Measurements from ENCODE around the gene SNX30. TPM values are rescaled to one million over a fixed set of nuclear protein-coding genes. Genes with fewer than 3 reads are reported as not detected.

The SNX30 gene
- total and polyA plus RNA-seq, 4 donors, result 18.1 to 31.8 (median 22.1) TPM

DNA sequence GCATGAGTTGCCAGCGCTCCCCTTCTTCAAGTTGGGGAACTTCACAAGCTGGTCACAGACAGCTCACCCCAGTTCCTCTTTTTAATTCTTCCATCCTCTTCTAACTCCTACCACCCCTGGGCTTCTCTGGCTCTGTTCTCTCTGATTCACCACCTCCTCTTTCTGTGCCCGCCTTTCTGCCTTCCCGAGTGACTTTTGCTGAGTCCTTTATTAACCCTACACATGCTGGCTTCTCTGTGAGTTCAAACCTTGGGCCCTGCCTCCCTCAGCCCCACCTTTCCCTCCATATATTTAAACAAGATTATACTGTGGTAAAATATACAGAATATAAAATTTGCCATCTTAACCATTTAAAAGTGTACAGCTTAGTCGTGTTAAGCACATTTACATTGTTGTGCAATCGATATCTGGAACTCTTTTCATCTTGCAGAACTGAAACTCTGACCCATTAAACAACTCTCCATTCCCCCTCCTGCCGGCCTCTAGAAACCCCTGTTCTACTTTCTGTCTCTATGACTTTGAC lies 108.1 kb downstream of the SNX30 start:
- Histone ChIP-seq H3K4me3 (ENCODE audit: low read depth, low read length) (no peak overlapping the region), H3K4me1 (ENCODE audit: control insufficient read depth, insufficient read depth, low read length) (peaks cover 5% of the 10 kb centered on the region), H3K27ac (ENCODE audit: low read depth, low read length) (no peak overlapping the region), H3K27me3 (ENCODE audit: control insufficient read depth, insufficient read depth, low read length) (no peaks in the 10 kb centered on the region), H3K9me3 (ENCODE audit: control insufficient read depth, insufficient read depth, low read length) (no peaks in the 10 kb centered on the region), H3K36me3 (ENCODE audit: control insufficient read depth, insufficient read depth, low read length) (peaks cover 13% of the 10 kb centered on the region)
- DNase-seq (ENCODE audit: low read depth in 4 of 6, low spot score in 6 of 6), result no peak
- WGBS (ENCODE audit: insufficient coverage), result 66% methylated on average over 5 of the region's 6 CpGs

- Histone ChIP-seq H3K4me1 (ENCODE audit: control insufficient read depth, insufficient read depth, low read length) (no peaks in the 10 kb centered on the region), H3K27ac (ENCODE audit: low read depth, low read length) (no peak overlapping the region), H3K36me3 (ENCODE audit: control insufficient read depth, insufficient read depth, low read length) (peaks cover 16% of the 10 kb centered on the region), H3K4me3 (ENCODE audit: low read depth, low read length) (no peak overlapping the region), H3K27me3 (ENCODE audit: control insufficient read depth, insufficient read depth, low read length) (no peaks in the 10 kb centered on the region), H3K9me3 (ENCODE audit: control insufficient read depth, insufficient read depth, low read length) (no peaks in the 10 kb centered on the region)
- WGBS (ENCODE audit: insufficient coverage), result 100% methylated on average over 1 of the region's 1 CpG
- no peak for DNase-seq (ENCODE audit: low read depth in 4 of 6, low spot score in 6 of 6)
Observed at GRCh38 chr9:112860451-112860850, 109.9 kb downstream of the SNX30 start.

DNA sequence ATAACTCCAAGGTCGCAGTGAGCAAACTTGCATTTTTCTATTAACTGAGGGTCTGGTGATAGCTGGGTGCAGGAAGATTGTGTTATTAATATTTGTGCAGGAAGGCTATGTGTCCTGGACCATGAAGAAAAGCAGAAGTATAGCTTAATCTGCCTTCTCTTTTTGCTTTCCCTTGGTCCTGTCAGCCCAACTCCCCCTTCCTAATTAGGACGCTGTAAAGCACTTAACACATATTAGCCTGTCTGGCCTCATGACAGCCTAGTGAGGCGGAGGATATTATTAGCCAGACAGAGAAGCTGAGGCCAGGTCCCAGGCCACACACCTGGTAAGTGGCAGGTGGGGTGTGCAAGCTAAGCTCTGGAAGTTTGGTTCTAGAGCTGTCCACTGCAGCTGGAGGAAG lies 110.6 kb downstream of the SNX30 start:
- WGBS (ENCODE audit: insufficient coverage), result 90% methylated on average over 2 of the region's 3 CpGs
- no peak for DNase-seq (ENCODE audit: low read depth in 4 of 6, low spot score in 6 of 6)
- Histone ChIP-seq H3K9me3 (ENCODE audit: control insufficient read depth, insufficient read depth, low read length) (no peaks in the 10 kb centered on the region), H3K36me3 (ENCODE audit: control insufficient read depth, insufficient read depth, low read length) (peaks cover 16% of the 10 kb centered on the region), H3K27ac (ENCODE audit: low read depth, low read length) (no peak overlapping the region), H3K27me3 (ENCODE audit: control insufficient read depth, insufficient read depth, low read length) (no peaks in the 10 kb centered on the region), H3K4me1 (ENCODE audit: control insufficient read depth, insufficient read depth, low read length) (no peaks in the 10 kb centered on the region), H3K4me3 (ENCODE audit: low read depth, low read length) (no peak overlapping the region)

- Histone ChIP-seq H3K4me3 (ENCODE audit: low read depth, low read length) (no peak overlapping the region), H3K27ac (ENCODE audit: low read depth, low read length) (peak overlapping the region; percentile 2), H3K9me3 (ENCODE audit: control insufficient read depth, insufficient read depth, low read length) (no peaks in the 10 kb centered on the region), H3K27me3 (ENCODE audit: control insufficient read depth, insufficient read depth, low read length) (no peaks in the 10 kb centered on the region), H3K36me3 (ENCODE audit: control insufficient read depth, insufficient read depth, low read length) (peaks cover 19% of the 10 kb centered on the region), H3K4me1 (ENCODE audit: control insufficient read depth, insufficient read depth, low read length) (no peaks in the 10 kb centered on the region)
- WGBS (ENCODE audit: insufficient coverage), result 82% methylated on average over 18 of the region's 19 CpGs
- no peak for DNase-seq (ENCODE audit: low read depth in 4 of 6, low spot score in 6 of 6)
Observed at GRCh38 chr9:112861638-112862555, 111.3 kb downstream of the SNX30 start.

GRCh38 chr9:112863214-112863613 lies 112.7 kb downstream of the SNX30 start:
- H3K4me1 ChIP-seq (ENCODE audit: control insufficient read depth, insufficient read depth, low read length), result peaks cover 4% of the 10 kb centered on the region
- WGBS (ENCODE audit: insufficient coverage), result 33% methylated on average over 3 of the region's 4 CpGs
- no peak overlapping the region for H3K27ac ChIP-seq (ENCODE audit: low read depth, low read length)
- no peak overlapping the region for H3K4me3 ChIP-seq (ENCODE audit: low read depth, low read length)
- DNase-seq (ENCODE audit: low read depth in 4 of 6, low spot score in 6 of 6), result no peak
- no peaks in the 10 kb centered on the region for H3K27me3 ChIP-seq (ENCODE audit: control insufficient read depth, insufficient read depth, low read length)
- peaks cover 28% of the 10 kb centered on the region for H3K36me3 ChIP-seq (ENCODE audit: control insufficient read depth, insufficient read depth, low read length)
- no peaks in the 10 kb centered on the region for H3K9me3 ChIP-seq (ENCODE audit: control insufficient read depth, insufficient read depth, low read length)

DNA sequence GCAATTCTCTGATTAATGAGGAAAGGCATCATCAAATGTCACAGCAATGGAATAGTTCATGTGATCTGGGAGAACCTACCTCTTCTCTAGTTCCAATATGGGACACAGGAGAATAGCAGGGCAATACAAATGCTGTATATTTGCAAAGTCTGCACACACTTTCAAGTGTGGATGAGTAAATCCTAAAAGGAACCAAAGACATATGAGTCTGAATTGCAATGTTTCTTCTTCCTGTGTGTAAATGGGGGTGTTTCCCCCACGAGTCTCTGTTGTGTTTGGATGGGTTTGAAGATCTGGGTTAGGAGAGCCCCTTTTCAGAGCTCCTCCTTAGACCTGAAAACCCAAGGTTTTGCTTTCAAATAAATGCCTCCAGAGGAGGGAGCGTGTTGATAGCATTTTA lies 113.2 kb downstream of the SNX30 start:
- Histone ChIP-seq H3K27me3 (ENCODE audit: control insufficient read depth, insufficient read depth, low read length) (no peaks in the 10 kb centered on the region), H3K36me3 (ENCODE audit: control insufficient read depth, insufficient read depth, low read length) (peaks cover 28% of the 10 kb centered on the region), H3K27ac (ENCODE audit: low read depth, low read length) (no peak overlapping the region), H3K4me3 (ENCODE audit: low read depth, low read length) (no peak overlapping the region), H3K4me1 (ENCODE audit: control insufficient read depth, insufficient read depth, low read length) (peaks cover 4% of the 10 kb centered on the region), H3K9me3 (ENCODE audit: control insufficient read depth, insufficient read depth, low read length) (no peaks in the 10 kb centered on the region)
- DNase-seq (ENCODE audit: low read depth in 4 of 6, low spot score in 6 of 6), result no peak
- 88% methylated on average over 1 of the region's 2 CpGs for WGBS (ENCODE audit: insufficient coverage)

DNA sequence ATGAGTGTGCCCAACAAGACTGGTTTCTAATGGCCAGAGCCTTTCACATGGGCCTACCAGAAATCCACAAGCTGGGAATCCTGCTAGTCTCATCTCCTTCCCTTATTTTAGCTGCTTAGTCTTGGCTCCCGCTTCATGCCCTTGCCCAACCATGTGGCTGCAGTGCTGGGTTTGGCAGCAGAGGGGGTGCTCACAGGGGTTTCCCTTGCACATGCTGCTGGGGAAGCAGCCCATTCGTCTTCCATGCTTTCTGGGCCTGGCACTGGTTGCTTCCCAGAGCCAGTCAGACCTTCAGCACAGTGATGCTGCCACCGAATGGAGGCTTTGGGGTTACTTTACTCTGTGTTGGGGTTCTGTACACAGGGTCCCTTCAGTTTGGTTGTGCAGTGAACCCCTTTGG lies 113.8 kb downstream of the SNX30 start:
- DNase-seq (ENCODE audit: low read depth in 4 of 6, low spot score in 6 of 6), result no peak

DNA sequence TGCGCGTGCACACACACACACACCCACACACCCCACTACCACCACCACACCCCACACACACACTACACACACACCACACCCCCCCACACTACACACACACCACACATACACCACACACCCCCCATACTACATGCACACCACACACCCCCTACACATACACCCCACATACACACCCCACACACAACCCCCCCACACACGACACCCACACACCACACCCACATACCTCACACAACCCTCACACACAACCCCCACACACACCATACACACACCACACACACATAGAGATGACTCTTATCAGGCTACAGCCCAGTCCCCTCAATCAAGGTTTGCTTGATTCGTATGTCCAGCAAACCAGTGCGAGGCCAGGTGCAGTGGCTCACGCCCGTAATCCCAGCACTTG lies 114.4 kb downstream of the SNX30 start:
- WGBS (ENCODE audit: insufficient coverage), result 99% methylated on average over 7 of the region's 7 CpGs
- Histone ChIP-seq H3K36me3 (ENCODE audit: control insufficient read depth, insufficient read depth, low read length) (peaks cover 28% of the 10 kb centered on the region), H3K4me3 (ENCODE audit: low read depth, low read length) (no peak overlapping the region), H3K4me1 (ENCODE audit: control insufficient read depth, insufficient read depth, low read length) (peaks cover 4% of the 10 kb centered on the region), H3K9me3 (ENCODE audit: control insufficient read depth, insufficient read depth, low read length) (no peaks in the 10 kb centered on the region), H3K27ac (ENCODE audit: low read depth, low read length) (no peak overlapping the region), H3K27me3 (ENCODE audit: control insufficient read depth, insufficient read depth, low read length) (no peaks in the 10 kb centered on the region)
- no peak for DNase-seq (ENCODE audit: low read depth in 4 of 6, low spot score in 6 of 6)

More for the DNA sequence above, 113.8 kb downstream of the SNX30 start:
- no peak overlapping the region for H3K4me3 ChIP-seq (ENCODE audit: low read depth, low read length)
- 86% methylated on average over 1 of the region's 3 CpGs for WGBS (ENCODE audit: insufficient coverage)
- no peak overlapping the region for H3K27ac ChIP-seq (ENCODE audit: low read depth, low read length)
- peaks cover 28% of the 10 kb centered on the region for H3K36me3 ChIP-seq (ENCODE audit: control insufficient read depth, insufficient read depth, low read length)
- H3K4me1 ChIP-seq (ENCODE audit: control insufficient read depth, insufficient read depth, low read length), result peaks cover 4% of the 10 kb centered on the region
- H3K27me3 ChIP-seq (ENCODE audit: control insufficient read depth, insufficient read depth, low read length), result no peaks in the 10 kb centered on the region
- no peaks in the 10 kb centered on the region for H3K9me3 ChIP-seq (ENCODE audit: control insufficient read depth, insufficient read depth, low read length)

DNA sequence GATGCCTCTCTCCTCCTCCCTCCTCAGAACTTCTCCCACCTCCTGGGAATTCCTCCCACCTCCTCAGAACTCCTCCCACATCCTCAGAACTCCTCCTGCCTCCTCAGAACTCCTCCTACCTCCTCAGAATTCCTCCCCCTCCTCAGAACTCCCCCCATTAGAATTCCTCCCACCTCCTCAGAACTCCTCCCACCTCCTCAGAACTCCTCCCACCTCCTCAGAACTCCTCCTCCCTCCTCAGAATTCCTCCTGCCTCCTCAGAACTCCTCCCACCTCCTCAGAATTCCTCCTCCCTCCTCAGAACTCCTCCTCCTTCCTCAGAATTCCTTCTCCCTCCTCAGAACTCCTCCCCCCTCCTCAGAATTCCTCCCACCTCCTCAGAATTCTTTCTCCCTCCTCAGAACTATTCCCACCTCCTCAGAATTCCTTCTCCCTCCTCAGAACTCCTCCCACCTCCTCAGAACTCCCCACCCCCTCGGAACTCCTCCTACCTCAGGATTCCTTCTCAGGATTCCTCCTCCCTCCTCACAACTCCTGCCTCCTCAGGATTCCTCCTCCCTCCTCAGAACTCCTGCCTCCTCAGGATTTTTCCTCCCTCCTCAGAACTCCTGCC lies 116.2 kb downstream of the SNX30 start:
- Histone ChIP-seq H3K27ac (ENCODE audit: low read depth, low read length) (no peak overlapping the region), H3K27me3 (ENCODE audit: control insufficient read depth, insufficient read depth, low read length) (no peaks in the 10 kb centered on the region)
- 100% methylated on average over 1 of the region's 1 CpG for WGBS (ENCODE audit: insufficient coverage)

More for the DNA sequence above, 116.2 kb downstream of the SNX30 start:
- DNase-seq (ENCODE audit: low read depth in 4 of 6, low spot score in 6 of 6), result no peak
- Histone ChIP-seq H3K9me3 (ENCODE audit: control insufficient read depth, insufficient read depth, low read length) (no peaks in the 10 kb centered on the region), H3K4me3 (ENCODE audit: low read depth, low read length) (no peak overlapping the region), H3K4me1 (ENCODE audit: control insufficient read depth, insufficient read depth, low read length) (peaks cover 4% of the 10 kb centered on the region), H3K36me3 (ENCODE audit: control insufficient read depth, insufficient read depth, low read length) (peaks cover 28% of the 10 kb centered on the region)

Data from spinal cord (tissue), 10 donors.